Bone marrow (tissue), 2 donors: Measurements from ENCODE around the gene GAS7.

ENCODE experiments used
- DNase-seq, 2 donors: peaks; one replicate each; lab custom pipeline; 2025; lab: John Stamatoyannopoulos, UW

The GAS7 gene

GRCh38 chr17:10198509-10199249 lies at the start of gene GAS7:
TSS of gene GAS7 (minus strand) at chr17:10198606.
- DNase-seq = peak; percentile 17 to 76

- DNase-seq = no peak
Observed at GRCh38 chr17:10247810-10248209, 49.4 kb upstream of the GAS7 start.

DNA sequence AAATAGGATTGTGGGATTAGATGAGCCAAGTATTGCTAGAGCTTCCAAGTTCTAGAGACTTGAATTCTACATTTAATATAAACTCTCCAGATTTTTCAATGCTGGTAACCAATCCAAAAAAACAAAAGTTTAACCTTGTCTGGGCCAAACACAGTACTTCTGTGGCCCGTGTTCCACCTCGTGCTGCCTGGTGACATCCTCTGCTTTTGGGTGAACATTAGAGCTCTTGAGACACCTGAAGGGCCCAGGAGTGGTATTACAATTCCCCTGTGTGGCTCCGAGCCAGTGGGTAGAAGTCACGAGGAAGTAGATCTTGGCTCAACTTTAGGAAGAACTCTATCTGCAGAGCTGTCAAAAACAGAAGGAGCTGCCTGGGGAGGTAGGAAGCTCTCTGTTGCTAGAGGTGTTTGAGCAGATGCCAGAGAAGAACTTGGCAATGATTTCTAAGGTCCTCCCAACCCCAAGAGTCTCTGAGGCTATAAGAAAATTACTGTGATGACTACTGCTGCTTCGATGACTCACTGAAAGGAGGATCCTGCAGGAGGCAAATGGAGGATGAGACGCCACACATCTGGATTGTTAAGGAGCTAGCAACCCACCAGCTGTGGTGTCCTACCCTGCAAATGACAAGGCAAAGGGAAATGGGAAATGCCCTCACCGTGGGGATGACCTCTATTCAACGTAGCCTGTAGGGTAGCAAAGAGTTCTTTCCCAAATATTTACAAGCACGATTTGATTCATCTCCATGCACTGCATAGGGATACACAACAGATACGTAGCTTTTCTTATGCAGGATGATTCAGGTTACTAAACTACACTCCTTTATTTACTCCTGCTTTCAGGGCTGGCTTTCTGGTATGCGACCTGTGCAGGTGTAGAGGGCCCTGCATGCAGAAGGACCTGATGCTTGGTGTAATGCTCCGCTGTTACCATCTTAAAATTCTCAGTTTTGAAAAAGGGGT lies 45.8 kb upstream of the GAS7 start:
- no peak for DNase-seq

DNA sequence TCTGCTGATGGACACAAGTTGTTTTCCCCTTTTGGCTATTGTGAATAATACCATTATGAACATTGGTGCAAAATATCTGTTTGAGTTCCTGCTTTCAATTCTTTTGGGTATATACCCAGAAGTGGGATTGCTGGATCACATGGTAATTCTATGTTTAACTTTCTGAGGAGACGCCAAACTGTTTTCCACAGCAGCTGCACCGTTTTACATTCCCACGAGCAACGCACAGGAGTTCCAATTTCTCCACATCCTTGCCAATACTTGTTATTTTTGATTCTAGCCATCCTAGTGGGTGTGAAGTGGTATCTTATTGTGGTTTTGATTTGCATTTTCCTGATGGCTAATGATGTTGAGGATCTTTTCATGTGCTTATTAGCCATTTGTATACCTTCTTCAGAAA lies 43.4 kb upstream of the GAS7 start:
- DNase-seq = no peak

GRCh38 chr17:10238661-10239060 lies 40.3 kb upstream of the GAS7 start:
- no peak for DNase-seq

DNA sequence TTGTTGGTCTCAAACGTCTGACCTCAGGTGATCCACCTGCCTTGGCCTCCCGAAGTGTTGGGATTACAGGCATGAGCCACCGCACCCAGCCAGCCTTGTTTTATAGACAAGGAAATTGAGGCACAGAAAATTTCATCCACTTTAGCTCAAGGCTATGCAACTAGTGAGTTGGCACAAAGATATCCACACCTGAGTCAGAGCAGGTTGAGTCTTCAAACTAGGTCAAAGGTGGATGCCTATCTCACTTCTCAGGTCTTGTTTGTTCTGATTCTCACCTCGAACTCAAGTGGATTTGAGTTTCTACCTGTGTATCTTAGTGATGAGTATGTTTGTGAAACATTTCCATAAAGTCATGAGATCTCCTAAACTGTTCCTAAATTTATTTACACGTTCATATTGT lies 35.6 kb upstream of the GAS7 start:
- no peak for DNase-seq

DNA sequence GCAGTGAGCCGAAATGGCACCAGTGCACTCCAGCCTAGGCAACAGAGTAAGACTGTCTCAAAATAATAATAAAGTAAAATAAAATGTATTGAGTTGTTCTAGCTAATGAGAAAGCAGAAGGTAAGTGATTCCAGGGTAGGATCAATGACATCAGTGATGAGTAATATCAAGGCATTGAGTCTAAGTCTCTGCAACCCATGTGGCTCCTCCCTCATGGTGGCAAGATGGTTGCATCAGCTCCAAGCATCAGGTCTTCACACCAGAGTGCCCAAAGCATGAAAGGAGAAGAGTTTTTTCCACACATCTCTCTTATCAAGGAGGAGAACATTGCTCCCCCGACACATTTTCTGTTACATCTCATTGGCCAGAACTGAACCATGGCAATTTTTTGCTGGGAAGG lies 34.8 kb upstream of the GAS7 start:
- no peak for DNase-seq

DNA sequence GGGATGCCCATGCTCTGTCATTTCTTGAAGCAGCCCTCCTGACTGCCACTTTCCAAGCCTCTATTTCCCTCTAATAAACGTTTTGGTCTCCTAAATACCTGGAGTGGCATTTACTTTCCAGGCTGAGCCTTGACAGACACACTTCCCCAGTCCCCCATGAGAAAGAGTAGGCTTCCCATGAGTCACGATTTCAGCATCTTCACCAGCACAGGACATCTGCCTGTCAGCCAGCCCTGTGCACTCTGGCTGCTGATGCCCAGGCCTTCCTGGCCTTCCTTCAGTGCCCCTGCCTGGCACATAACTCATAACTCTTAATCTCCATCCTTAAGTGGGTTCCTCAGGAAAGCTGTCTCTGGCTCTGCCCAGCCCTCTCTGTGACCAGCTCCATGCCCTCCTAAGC lies 30.8 kb upstream of the GAS7 start:
- DNase-seq = no peak

- peak; percentile 23 to 48 for DNase-seq
Observed at GRCh38 chr17:10226930-10227695, 28.7 kb upstream of the GAS7 start.

DNA sequence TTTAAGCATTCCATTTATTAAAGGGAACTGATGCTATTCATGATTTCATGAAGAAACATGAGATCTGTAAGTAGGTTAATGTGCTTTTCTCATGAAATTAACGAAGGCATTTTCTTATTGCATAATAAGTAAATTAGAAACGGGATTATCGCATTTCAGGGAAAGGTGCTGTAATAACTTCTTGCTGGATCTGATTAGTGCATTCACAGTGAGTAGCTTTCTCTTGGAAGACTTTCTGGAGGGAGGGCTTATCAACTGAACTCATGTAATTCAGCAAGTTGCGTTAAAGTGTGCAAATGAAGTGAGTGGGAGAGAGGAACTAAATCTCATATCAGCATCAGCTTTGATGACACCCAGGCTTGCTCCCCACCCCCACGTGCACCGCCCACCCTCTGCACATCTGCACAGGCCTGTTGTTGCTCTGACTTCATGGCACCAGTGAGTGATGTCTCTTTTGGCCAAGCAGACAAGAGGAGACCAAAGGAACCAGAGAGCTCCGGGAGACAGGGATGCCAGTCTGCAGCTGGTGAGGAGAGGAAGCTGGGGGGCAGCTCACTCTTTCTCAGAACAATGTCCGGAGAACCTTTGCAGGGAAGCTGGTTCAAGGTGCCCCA lies 26.3 kb upstream of the GAS7 start:
- DNase-seq = peak in 1 of 2 donors; percentile 2

DNA sequence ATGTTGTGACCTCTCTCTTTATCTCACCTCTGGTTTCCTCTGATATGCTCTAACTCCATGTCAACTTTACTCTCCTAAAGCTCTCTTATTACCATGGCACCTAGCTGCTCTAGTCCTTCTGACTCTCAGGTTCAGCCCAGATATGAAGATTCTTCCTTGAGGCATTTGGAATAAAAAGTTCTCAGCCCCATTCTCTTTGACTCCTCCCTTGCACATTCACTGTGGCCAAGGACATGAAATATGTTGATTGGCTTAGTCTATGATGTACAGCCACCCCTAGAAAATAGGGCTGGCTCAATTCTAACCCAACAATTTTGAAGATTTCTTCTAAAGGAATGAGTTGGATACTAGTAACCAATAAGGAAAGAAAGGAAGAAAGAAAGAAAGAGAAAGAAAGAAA lies 20.8 kb upstream of the GAS7 start:
- DNase-seq = no peak

DNA sequence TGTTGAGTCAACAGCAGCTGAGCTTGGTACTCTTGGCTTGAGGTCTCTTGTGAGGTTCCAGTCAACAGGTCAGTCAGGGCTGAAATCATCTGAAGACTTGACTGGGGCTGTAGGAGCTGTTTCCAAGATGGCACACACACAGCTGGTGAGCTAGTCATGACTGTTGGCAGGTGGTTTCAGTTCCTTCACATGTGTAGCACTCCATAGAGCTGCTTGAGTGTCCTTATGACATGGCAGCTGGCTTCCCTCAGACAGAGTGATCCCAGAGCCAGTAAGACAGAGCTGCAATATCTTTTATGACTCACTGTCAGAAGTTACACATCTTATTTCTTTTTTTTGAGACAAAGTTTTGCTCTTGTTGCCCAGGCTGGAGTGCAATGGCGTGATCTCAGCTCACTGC lies 19.5 kb upstream of the GAS7 start:
- DNase-seq = no peak

DNA sequence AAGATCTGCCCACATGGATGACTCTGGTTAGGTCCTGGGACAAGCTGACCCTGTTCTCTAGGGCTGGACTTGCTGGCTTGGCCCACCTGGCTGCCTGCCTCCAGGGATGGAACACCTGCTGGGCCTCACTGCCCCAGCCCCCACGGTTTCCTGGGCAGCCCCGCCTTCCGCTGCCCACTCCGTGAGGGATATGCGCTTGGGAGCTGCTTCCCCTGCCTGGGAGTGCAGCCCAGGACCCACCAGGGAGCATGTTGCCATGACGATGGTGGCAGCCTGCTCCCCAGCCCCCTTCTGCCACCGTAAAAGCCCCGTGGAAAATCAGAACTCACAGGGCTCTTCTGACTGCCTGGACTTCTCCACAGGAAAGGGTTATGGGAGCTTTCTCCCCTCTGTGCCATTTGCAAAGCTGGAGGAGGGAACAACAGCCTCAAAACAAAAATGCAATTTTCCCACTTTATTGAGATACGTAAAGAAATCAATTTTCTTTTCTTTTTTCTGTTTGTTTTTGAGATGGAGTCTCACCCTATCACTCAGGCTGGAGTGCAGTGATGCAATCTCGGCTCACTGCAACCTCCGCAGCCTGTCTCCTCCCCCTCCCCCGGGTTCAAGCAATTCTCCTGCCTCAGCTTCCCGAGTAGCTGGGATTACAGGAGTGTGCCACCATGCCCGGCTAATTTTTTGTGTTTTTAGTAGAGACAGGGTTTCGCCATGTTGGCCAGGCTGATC lies 18.0 kb upstream of the GAS7 start:
- DNase-seq = no peak

DNA sequence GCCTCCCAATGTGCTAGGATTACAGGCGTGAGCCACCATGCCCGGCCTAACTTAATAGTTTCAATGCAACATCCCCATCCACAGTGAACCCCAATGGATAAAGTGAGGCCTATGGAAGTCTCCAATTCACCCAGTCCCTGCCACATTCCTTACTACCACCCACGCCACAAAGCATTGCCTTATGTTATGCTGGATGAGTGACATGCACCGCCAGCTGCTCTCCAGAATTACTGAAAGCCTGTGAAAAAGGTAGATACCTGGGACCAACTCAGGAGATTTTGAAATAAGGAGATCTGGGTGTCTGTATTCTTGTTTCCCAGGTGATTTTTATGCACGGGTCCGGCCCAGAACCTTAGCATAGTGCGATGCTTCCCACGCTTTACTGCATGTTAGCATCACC lies 16.9 kb upstream of the GAS7 start:
- no peak for DNase-seq

- DNase-seq = no peak
Observed at GRCh38 chr17:10211666-10212065, 13.3 kb upstream of the GAS7 start.

GRCh38 chr17:10210151-10210574 lies 11.8 kb upstream of the GAS7 start:
- DNase-seq = no peak

- DNase-seq = peak in 1 of 2 donors; percentile 24
Observed at GRCh38 chr17:10208604-10209193, 10.3 kb upstream of the GAS7 start.

DNA sequence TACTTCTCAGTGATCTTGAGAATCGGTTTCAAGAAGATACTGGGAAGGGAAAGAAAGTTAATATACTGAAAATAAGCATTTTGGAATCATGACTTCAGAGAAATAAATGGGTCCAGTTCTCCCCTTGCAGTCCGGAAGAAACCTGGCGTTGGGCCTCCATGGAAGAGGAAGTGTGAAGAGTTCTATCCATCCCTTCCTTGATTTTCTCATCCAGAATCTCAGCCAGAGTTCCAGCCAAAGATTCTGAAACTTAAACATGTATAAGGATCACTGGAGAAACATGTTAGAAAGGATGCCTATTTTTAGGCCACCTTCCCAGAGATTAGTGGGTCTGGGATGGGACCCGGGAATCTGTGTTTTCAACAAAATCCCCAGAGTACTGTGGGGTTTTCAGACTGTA lies 8.7 kb upstream of the GAS7 start:
- DNase-seq = no peak

DNA sequence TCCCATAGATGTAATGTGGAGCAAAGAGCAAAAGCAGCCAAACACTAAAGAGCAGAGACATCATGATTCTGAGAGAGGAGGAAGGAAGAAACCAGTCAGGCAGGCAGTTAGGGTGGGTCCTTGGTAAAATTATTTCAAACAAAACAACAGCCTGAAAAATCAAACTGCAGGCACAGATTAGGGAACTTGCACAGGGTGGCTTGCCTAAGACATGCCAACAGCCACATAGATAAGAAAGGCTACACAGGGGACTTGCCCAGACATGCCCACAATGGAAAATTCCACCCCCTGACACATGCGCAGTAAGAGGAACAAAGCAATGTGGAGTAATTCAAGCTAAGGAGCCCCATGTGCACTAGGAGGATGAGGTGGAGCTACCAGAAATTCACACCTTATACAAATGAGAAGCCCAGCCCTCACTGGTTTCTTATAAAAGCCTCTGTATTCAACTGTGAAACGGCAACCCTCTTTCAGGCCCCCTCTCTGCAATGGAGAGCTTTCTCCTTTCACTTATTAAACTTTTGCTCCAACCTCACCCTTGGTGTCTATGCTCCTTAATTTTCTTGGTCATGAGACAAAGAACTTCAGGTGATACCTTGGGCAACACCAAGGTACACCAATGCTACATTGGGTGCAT lies 7.3 kb upstream of the GAS7 start:
- peak in 1 of 2 donors; percentile 50 for DNase-seq

GRCh38 chr17:10201680-10202079 lies 3.3 kb upstream of the GAS7 start:
- DNase-seq = no peak
